ENCODE results near the gene CCDC106.

Gene CCDC106

DNA sequence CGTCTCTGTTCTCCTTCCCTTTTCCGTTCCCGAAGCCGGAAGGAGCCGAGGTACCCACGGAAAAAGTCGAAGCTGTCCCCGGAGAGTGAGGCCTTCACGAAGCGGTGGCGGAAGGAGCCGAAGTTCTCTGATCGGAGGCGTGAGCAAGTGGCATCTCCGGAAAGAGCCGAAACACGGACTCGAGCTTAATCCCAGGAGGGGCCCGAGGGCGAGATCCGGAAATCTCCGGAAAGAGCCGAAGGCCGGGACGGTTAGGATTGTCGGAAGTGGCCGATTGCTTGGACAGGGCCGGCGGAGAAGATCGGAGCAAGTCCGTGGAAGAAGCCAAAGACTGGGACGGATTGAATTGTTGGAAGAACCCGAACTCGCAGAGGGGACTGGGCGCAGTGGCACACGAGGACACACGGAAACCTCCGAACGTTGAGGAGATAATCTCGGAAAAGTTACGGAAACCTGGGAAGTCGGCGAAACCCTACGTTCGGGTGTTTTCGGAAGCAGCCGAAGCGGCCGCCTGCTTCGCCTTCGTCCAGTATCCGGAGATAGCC, 6.4 kb downstream of the CCDC106 start:
- CTCF ChIA-PET = interaction anchor here (0.5 to 3.4 kb wide), 30 partner anchors 8 to 1989 kb away, joined by 3 to 34 read pairs (median 4); partner anchors contain the start of gene ZNF784
- POLR2A ChIA-PET = interaction anchor here (0.6 to 2.5 kb wide), 30 partner anchors 9 to 1204 kb away, joined by 3 to 36 read pairs (median 5); partner anchors contain the start of genes EPN1, FIZ1, ISOC2 and KMT5C
- TF ChIP-seq FEZF1 (tag by site-specific recombination; IDR thresholded peaks at IDR 0.05) (no peak), ZNF10 (tag by site-specific recombination; IDR thresholded peaks at IDR 0.05) (0 out of 2 replicates have a peak, but pooled peaks have one; percentile 4)

DNA sequence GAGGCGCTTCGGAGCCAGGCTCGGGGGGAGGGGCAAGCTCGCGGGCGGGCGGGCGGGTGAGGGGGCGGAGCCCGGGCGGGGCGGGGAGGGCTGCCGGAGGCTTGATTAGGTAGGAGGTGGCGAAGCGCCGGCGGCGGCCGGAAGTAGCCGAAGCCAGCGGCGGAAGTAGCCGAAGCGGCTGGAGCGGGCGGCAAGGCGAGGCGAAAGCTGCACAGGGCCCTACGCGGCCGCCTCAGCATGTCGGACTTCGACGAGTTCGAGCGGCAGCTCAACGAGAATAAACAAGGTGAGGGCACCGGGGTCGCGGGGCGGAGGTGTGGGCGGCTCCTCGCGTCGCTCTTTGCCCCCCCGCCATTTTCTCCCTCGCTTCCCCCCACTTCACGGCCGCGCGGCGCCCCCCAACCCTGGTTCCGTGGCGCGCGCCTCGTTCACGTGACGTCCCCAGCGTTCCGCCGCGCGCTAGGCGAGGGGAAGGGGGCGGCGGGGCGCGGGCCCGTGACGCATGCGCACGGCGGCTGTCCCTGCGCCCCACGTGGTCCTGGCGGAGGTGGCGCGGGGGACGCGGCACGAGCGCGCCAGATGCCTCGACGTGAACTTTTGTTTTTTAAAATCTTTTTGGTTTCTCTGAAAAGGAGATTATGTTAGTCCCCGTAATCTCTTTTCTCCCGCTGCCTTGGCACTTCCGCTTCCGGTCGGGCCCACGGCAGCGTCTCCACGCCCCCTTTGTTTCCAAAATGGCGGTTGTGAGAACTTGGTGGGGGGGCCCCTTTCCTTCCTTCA, 7.0 kb downstream of the CCDC106 start, which contains the start of gene U2AF2:
TSS of gene U2AF2 (plus strand) at position 168 of the 780 bp plus-strand sequence. CDS start at position 238, 70 bp downstream.
- no peaks in the 10 kb centered on the region for H3K9me3 ChIP-seq (ENCODE audit: control insufficient read depth, insufficient read depth, low read depth, low read length)
- CTCF ChIA-PET = interaction anchor here (0.5 to 3.4 kb wide), 24 partner anchors 9 to 499 kb away, joined by 3 to 34 read pairs (median 5); partner anchors contain the start of gene ZNF784
- POLR2A ChIA-PET = interaction anchor here (0.6 to 2.5 kb wide), 29 partner anchors 9 to 1205 kb away, joined by 3 to 36 read pairs (median 5); partner anchors contain the start of genes EPN1, FIZ1, ISOC2 and KMT5C
- peak within 1 kb of the TSS; percentile 96 for H3K4me3 ChIP-seq (ENCODE audit: low read depth, low read length)
- peaks cover 7 to 59% of the 10 kb centered on the region in 2 experiments; a peak in 2 of 3 replicates for H3K36me3 ChIP-seq (ENCODE audit: control insufficient read depth in 2 of 2, insufficient read depth in 1 of 2, low read length in 2 of 2)
- peaks cover 11% of the 10 kb centered on the region for H3K4me1 ChIP-seq (ENCODE audit: control insufficient read depth, insufficient read depth, low read length)
- H3K27ac ChIP-seq (ENCODE audit: extremely low read depth, low read depth, low read length) = peak within 1 kb of the TSS; percentile 100
- TF ChIP-seq ZNF473 (tag by site-specific recombination; IDR thresholded peaks at IDR 0.05) (no peak), IKZF3 (tag by site-specific recombination; IDR thresholded peaks at IDR 0.05) (no peak), TRIM28 (IDR thresholded peaks at IDR 0.05; ENCODE audit: borderline replicate concordance, low read length) (no peak), KLF8 (tag by site-specific recombination; IDR thresholded peaks at IDR 0.05) (peak; percentile 66), ZNF324 (tag by site-specific recombination; IDR thresholded peaks at IDR 0.05) (peak; percentile 64; the same call in 1 of the 2 replicates), ZNF423 (tag by site-specific recombination; IDR thresholded peaks at IDR 0.05) (no peak), HOXD13 (CRISPR knock-in tag; IDR thresholded peaks at IDR 0.05; ENCODE audit: borderline replicate concordance) (no peak), ZNF202 (tag by site-specific recombination; IDR thresholded peaks at IDR 0.05; ENCODE audit: borderline replicate concordance) (no peak), ZNF221 (tag by site-specific recombination; IDR thresholded peaks at IDR 0.05; ENCODE audit: borderline replicate concordance) (no peak; the same call in 1 of the 2 replicates), ZNF302 (tag by site-specific recombination; IDR thresholded peaks at IDR 0.05; ENCODE audit: low read depth) (no peak), GLI2 (tag by site-specific recombination; IDR thresholded peaks at IDR 0.05; ENCODE audit: borderline replicate concordance, low read depth) (no peak), ZNF292 (tag by site-specific recombination; IDR thresholded peaks at IDR 0.05; ENCODE audit: borderline replicate concordance, low read depth) (no peak), ZNF701 (tag by site-specific recombination; IDR thresholded peaks at IDR 0.05) (no peak), ZNF175 (tag by site-specific recombination; IDR thresholded peaks at IDR 0.05) (no peak), ZNF585B (tag by site-specific recombination; IDR thresholded peaks at IDR 0.05) (no peak), ZBTB17 (tag by site-specific recombination; IDR thresholded peaks at IDR 0.05) (0 out of 2 replicates have a peak, but pooled peaks have one; percentile 18)
- TF ChIP-seq, protein P1, sequence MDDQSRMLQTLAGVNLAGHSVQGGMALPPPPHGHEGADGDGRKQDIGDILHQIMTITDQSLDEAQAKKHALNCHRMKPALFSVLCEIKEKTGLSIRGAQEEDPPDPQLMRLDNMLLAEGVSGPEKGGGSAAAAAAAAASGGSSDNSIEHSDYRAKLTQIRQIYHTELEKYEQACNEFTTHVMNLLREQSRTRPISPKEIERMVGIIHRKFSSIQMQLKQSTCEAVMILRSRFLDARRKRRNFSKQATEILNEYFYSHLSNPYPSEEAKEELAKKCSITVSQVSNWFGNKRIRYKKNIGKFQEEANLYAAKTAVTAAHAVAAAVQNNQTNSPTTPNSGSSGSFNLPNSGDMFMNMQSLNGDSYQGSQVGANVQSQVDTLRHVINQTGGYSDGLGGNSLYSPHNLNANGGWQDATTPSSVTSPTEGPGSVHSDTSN (CRISPR knock-in tag; IDR thresholded peaks at IDR 0.05) = peak; percentile 91
- TF ChIP-seq, protein P2, sequence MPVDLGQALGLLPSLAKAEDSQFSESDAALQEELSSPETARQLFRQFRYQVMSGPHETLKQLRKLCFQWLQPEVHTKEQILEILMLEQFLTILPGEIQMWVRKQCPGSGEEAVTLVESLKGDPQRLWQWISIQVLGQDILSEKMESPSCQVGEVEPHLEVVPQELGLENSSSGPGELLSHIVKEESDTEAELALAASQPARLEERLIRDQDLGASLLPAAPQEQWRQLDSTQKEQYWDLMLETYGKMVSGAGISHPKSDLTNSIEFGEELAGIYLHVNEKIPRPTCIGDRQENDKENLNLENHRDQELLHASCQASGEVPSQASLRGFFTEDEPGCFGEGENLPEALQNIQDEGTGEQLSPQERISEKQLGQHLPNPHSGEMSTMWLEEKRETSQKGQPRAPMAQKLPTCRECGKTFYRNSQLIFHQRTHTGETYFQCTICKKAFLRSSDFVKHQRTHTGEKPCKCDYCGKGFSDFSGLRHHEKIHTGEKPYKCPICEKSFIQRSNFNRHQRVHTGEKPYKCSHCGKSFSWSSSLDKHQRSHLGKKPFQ (tag by site-specific recombination; IDR thresholded peaks at IDR 0.05) = no peak
- TF ChIP-seq, protein P3, sequence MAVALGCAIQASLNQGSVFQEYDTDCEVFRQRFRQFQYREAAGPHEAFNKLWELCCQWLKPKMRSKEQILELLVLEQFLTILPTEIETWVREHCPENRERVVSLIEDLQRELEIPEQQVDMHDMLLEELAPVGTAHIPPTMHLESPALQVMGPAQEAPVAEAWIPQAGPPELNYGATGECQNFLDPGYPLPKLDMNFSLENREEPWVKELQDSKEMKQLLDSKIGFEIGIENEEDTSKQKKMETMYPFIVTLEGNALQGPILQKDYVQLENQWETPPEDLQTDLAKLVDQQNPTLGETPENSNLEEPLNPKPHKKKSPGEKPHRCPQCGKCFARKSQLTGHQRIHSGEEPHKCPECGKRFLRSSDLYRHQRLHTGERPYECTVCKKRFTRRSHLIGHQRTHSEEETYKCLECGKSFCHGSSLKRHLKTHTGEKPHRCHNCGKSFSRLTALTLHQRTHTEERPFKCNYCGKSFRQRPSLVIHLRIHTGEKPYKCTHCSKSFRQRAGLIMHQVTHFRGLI (tag by site-specific recombination; IDR thresholded peaks at IDR 0.05) = no peak
- TF ChIP-seq, protein P4, sequence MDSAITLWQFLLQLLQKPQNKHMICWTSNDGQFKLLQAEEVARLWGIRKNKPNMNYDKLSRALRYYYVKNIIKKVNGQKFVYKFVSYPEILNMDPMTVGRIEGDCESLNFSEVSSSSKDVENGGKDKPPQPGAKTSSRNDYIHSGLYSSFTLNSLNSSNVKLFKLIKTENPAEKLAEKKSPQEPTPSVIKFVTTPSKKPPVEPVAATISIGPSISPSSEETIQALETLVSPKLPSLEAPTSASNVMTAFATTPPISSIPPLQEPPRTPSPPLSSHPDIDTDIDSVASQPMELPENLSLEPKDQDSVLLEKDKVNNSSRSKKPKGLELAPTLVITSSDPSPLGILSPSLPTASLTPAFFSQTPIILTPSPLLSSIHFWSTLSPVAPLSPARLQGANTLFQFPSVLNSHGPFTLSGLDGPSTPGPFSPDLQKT (IDR thresholded peaks at IDR 0.05; ENCODE audit: borderline replicate concordance, low read depth, low read length) = no peak; the same call in 1 of the 2 replicates
- TF ChIP-seq, protein P5, sequence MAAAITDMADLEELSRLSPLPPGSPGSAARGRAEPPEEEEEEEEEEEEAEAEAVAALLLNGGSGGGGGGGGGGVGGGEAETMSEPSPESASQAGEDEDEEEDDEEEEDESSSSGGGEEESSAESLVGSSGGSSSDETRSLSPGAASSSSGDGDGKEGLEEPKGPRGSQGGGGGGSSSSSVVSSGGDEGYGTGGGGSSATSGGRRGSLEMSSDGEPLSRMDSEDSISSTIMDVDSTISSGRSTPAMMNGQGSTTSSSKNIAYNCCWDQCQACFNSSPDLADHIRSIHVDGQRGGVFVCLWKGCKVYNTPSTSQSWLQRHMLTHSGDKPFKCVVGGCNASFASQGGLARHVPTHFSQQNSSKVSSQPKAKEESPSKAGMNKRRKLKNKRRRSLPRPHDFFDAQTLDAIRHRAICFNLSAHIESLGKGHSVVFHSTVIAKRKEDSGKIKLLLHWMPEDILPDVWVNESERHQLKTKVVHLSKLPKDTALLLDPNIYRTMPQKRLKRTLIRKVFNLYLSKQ (tag by site-specific recombination; IDR thresholded peaks at IDR 0.05; ENCODE audit: borderline replicate concordance) = no peak
- TF ChIP-seq, protein P6, sequence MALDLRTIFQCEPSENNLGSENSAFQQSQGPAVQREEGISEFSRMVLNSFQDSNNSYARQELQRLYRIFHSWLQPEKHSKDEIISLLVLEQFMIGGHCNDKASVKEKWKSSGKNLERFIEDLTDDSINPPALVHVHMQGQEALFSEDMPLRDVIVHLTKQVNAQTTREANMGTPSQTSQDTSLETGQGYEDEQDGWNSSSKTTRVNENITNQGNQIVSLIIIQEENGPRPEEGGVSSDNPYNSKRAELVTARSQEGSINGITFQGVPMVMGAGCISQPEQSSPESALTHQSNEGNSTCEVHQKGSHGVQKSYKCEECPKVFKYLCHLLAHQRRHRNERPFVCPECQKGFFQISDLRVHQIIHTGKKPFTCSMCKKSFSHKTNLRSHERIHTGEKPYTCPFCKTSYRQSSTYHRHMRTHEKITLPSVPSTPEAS (tag by site-specific recombination; IDR thresholded peaks at IDR 0.05) = peak; percentile 46; the same call in 1 of the 2 replicates

More for the DNA sequence above, 6.4 kb downstream of the CCDC106 start:
- Histone ChIP-seq H3K27ac (ENCODE audit: extremely low read depth, low read depth, low read length) (peak overlapping the region; percentile 100), H3K9me3 (ENCODE audit: control insufficient read depth, insufficient read depth, low read depth, low read length) (no peaks in the 10 kb centered on the region), H3K4me3 (ENCODE audit: low read depth, low read length) (peak overlapping the region; percentile 55), H3K4me1 (ENCODE audit: control insufficient read depth, insufficient read depth, low read length) (peaks cover 11% of the 10 kb centered on the region), H3K36me3 (ENCODE audit: control insufficient read depth in 2 of 2, insufficient read depth in 1 of 2, low read length in 2 of 2) (peaks cover 3 to 57% of the 10 kb centered on the region in 2 experiments; a peak in 2 of 3 replicates)
